OCI-LY7 (cell line): ENCODE measurements around the gene SND1. TPM values are rescaled to one million over a fixed set of nuclear protein-coding genes. Genes with fewer than 3 reads are reported as not detected.

Experiments used
- BruUV-seq: library from RNA; stranded (reverse); fragments of 400-500 nt; replicated peaks from 2 replicates; lab custom pipeline; 2021; lab: Mats Ljungman, UMichigan
- CTCF ChIA-PET: fragments of 300-600 bp; sonication (Branson Sonifier 250); formaldehyde crosslinking; loops from one replicate; lab custom pipeline; 2022; ENCODE audit warnings: antibody characterized with exemption; ENCODE audit not compliant: unreplicated experiment; lab: Charles Lee
- POLR2A ChIA-PET: fragments of 300-600 bp; sonication (Branson Sonifier 250); formaldehyde crosslinking; loops from one replicate; lab custom pipeline; 2022; ENCODE audit warnings: antibody characterized with exemption; lab: Charles Lee
- DNase-seq: peaks from one replicate; pipeline ENCODE4 v3.0.0-alpha.2; 2015; ENCODE audit warnings: low spot score
- H2AFZ ChIP-seq: fragments of 200-600 bp; sonication (generic), shearing (Covaris generic); 2 replicates; pipeline ENCODE4 v1.6.1; 2014; ENCODE audit warnings: mild to moderate bottlenecking, antibody characterized with exemption, low read length, moderate library complexity
- H3K27ac ChIP-seq: fragments of 200-600 bp; sonication (generic); 2 replicates; pipeline ENCODE4 v1.5.1; 2014; ENCODE audit warnings: mixed run types, low read depth, mild to moderate bottlenecking, moderate library complexity, low read length, inconsistent platforms; ENCODE audit not compliant: poor library complexity, severe bottlenecking
- H3K36me3 ChIP-seq: fragments of 200-600 bp; sonication (generic); 2 replicates; pipeline ENCODE4 v1.6.1; 2014; ENCODE audit warnings: mild to moderate bottlenecking, antibody characterized with exemption, low read length, moderate library complexity, mixed read lengths; ENCODE audit not compliant: insufficient read depth
- H3K4me1 ChIP-seq: fragments of 200-600 bp; sonication (generic); 2 replicates; pipeline ENCODE4 v1.5.1; 2014; ENCODE audit warnings: mild to moderate bottlenecking, low read length; ENCODE audit not compliant: insufficient read depth, poor library complexity, severe bottlenecking
- H3K4me2 ChIP-seq: fragments of 200-600 bp; sonication (generic); 2 replicates; pipeline ENCODE4 v1.6.1; 2014; ENCODE audit warnings: mild to moderate bottlenecking, low read length
- H3K4me3 ChIP-seq: fragments of 200-600 bp; sonication (generic); 2 replicates; pipeline ENCODE4 v1.5.1; 2014; ENCODE audit warnings: mild to moderate bottlenecking, low read depth, low read length; ENCODE audit not compliant: poor library complexity, severe bottlenecking
- H3K79me2 ChIP-seq: fragments of 200-600 bp; sonication (generic); 2 replicates; pipeline ENCODE4 v1.6.1; 2016; ENCODE audit warnings: low read depth, mild to moderate bottlenecking, low read length, moderate library complexity, mixed read lengths; ENCODE audit not compliant: insufficient read depth
- H3K9me2 ChIP-seq: fragments of 200-600 bp; sonication (generic); 2 replicates; pipeline ENCODE4 v1.6.1; 2016; ENCODE audit warnings: mild to moderate bottlenecking, low read length, mixed read lengths; ENCODE audit not compliant: insufficient read depth
- H3K9me3 ChIP-seq: fragments of 200-600 bp; sonication (generic); 2 replicates; pipeline ENCODE4 v1.6.1; 2014; ENCODE audit warnings: mild to moderate bottlenecking, mixed run types, low read length, mixed read lengths
- H4K20me1 ChIP-seq: fragments of 200-600 bp; sonication (generic); 2 replicates; pipeline ENCODE4 v1.6.1; 2014; ENCODE audit warnings: mild to moderate bottlenecking, antibody characterized with exemption, low read length, moderate library complexity, mixed read lengths; ENCODE audit not compliant: insufficient read depth
- EZH2phosphoT487 ChIP-seq: fragments of 200-600 bp; sonication (generic); IDR thresholded peaks from 2 replicates; pipeline ENCODE4 v1.6.1; 2018; ENCODE audit warnings: low read depth, borderline replicate concordance, mild to moderate bottlenecking, mixed run types, antibody characterized with exemption, low read length, moderate library complexity, mixed read lengths
- intact Hi-C: fragments of 100-400 bp; cut with micrococcal nuclease; formaldehyde crosslinking; loops from one replicate; pipeline ENCODE4 v1.10.0; 2022; ENCODE audit not compliant: unreplicated experiment
- total RNA-seq, 2 experiments: library from RNA; depleted of rRNA in 1 of 2; stranded (reverse); fragments of >200 nt in 1 of 2; shearing (Covaris generic) in 1 of 2; gene quantifications; 2 replicates each; pipeline ENCODE4 v1.2.3, GENCODE V29; 2014 to 2022
- TF ChIP-seq, protein P1 (sequence below): fragments of 200-600 bp; sonication (generic); conservative IDR thresholded peaks from 2 replicates; pipeline ENCODE4 v1.5.1; 2014; ENCODE audit warnings: mild to moderate bottlenecking, antibody characterized with exemption, low read length, moderate library complexity, mixed read lengths

The SND1 gene
- total RNA-seq, 2 experiments from 2014 or later = 111 to 221 TPM

DNA sequence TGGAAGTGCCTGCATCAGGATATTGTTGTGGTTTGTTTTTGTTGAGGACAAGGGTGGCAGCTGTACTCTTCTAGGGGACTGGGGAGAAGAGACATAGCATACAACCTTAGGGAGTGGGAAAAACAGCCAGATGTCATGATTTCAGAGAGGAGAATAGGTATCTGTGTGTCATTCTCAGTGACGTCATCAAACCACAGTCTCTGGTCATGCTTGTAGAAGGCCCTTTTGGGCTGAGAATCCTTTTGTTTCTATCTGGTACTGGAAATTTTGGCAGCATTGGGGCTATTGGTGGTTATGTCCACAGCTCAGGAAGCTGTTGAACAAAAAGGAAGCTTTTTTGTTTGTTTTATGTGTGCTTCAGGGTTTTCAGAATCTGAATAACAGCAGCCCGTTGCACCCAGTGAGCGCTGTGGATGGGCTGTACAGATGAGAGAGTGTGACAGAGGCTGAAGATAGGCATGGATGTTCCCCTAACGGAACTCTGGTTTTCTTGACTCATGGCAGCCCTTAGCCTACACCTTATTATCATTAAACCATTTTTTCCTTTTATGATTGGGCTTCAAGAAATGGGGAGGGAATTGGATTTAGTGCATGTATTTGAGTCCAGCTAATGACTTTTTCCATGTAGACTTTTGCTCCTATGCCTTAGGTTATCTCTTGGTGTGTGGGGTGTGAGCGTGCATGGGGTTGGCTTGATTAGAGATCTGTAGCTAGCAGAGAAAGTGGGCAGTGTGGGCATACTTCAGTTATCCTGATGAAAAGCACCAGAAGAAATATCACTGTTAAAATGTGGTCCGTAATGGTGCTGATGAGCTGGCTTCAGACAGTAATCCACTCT is 65.7 kb downstream of the SND1 start:
- POLR2A ChIA-PET = interaction anchor here (0.6 to 1.5 kb wide), 2 partner anchors 11 to 74 kb away, joined by 4 to 5 read pairs; no protein-coding TSS in a partner anchor
- peaks cover 9% of the 10 kb centered on the region; the same call in 1 of the 2 replicates for H3K79me2 ChIP-seq
- CTCF ChIA-PET = no interaction called here
- DNase-seq = no peak
- H3K4me1 ChIP-seq = no peaks in the 10 kb centered on the region
- no peak overlapping the region for H3K4me2 ChIP-seq
- TF ChIP-seq EZH2phosphoT487 = no peak
- TF ChIP-seq, protein P1, sequence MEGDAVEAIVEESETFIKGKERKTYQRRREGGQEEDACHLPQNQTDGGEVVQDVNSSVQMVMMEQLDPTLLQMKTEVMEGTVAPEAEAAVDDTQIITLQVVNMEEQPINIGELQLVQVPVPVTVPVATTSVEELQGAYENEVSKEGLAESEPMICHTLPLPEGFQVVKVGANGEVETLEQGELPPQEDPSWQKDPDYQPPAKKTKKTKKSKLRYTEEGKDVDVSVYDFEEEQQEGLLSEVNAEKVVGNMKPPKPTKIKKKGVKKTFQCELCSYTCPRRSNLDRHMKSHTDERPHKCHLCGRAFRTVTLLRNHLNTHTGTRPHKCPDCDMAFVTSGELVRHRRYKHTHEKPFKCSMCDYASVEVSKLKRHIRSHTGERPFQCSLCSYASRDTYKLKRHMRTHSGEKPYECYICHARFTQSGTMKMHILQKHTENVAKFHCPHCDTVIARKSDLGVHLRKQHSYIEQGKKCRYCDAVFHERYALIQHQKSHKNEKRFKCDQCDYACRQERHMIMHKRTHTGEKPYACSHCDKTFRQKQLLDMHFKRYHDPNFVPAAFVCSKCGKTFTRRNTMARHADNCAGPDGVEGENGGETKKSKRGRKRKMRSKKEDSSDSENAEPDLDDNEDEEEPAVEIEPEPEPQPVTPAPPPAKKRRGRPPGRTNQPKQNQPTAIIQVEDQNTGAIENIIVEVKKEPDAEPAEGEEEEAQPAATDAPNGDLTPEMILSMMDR = no peak
- H3K9me3 ChIP-seq = no peaks in the 10 kb centered on the region
- H2AFZ ChIP-seq = no peak overlapping the region
- peaks cover 98% of the 10 kb centered on the region for H3K36me3 ChIP-seq
- H3K27ac ChIP-seq = no peak overlapping the region
- intact Hi-C loops = no loop called here
- H4K20me1 ChIP-seq = no peaks in the 10 kb centered on the region; the same call in none of the 2 replicates
- no peak overlapping the region for H3K4me3 ChIP-seq
- BruUV-seq = no TSS peak
- H3K9me2 ChIP-seq = no peaks in the 10 kb centered on the region

DNA sequence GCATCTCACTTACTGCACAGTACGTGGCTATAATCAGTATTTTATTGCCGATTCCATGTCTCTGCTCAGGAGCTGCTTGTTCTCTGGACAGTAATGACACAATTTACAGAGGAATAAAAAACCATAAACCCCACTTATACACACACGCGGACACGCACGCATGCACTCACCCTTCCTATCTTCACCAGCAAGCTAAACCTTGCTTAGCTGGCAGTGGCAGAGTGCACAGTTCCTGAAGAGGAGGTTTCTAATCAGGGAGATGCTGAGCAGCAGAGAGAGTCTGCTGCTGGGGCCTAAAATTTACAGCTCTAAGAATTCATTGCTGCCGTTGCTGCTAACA is 66.3 kb downstream of the SND1 start:
- Histone ChIP-seq H3K79me2 (peaks cover 9% of the 10 kb centered on the region; the same call in 1 of the 2 replicates), H3K4me2 (no peak overlapping the region), H3K9me2 (no peaks in the 10 kb centered on the region), H3K36me3 (peaks cover 98% of the 10 kb centered on the region), H3K4me1 (no peaks in the 10 kb centered on the region), H3K27ac (no peak overlapping the region), H4K20me1 (no peaks in the 10 kb centered on the region; the same call in none of the 2 replicates), H3K4me3 (no peak overlapping the region), H3K9me3 (no peaks in the 10 kb centered on the region), H2AFZ (no peak overlapping the region)
- no peak for DNase-seq
- CTCF ChIA-PET = no interaction called here
- TF ChIP-seq, protein P1 = no peak
- TF ChIP-seq EZH2phosphoT487 = no peak
- POLR2A ChIA-PET = interaction anchor here (1.5 kb wide), 1 partner anchor 12 kb away, joined by 5 read pairs; no protein-coding TSS in a partner anchor
- no TSS peak for BruUV-seq
- intact Hi-C loops = no loop called here

DNA sequence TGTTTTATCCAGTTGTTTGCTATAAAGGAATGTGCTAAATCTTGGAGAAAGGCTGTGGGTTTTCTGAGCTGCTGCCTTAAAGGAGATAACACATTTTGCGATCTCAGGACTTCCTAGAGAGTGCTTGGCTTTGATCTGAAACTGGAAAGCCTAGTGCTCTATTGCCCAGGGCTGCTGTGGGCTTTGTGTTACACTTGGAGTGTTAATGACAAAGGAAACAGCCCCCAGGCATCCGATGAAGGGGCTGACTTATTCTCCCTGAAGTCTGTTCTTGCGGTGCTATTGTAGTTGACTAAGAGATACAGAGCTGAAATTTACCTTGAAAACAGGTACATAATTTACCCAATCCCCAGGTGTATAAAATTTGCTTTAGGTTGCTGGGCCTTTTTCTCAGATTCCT is 74.5 kb downstream of the SND1 start:
- ChIA-PET CTCF (no interaction called here), POLR2A (interaction anchor here (0.9 kb wide), 1 partner anchor 10 kb away, joined by 3 read pairs; no protein-coding TSS in a partner anchor)
- H3K4me2 ChIP-seq = no peak overlapping the region
- no TSS peak for BruUV-seq
- H3K9me3 ChIP-seq = no peaks in the 10 kb centered on the region
- no peak overlapping the region for H2AFZ ChIP-seq
- 0 out of 2 replicates have a peak, but pooled peaks cover 5% of the 10 kb centered on the region for H4K20me1 ChIP-seq
- no peak overlapping the region for H3K4me3 ChIP-seq
- TF ChIP-seq, protein P1 = no peak
- no peak for TF ChIP-seq EZH2phosphoT487
- intact Hi-C loops = no loop called here
- peaks cover 97% of the 10 kb centered on the region for H3K36me3 ChIP-seq
- DNase-seq = no peak
- no peaks in the 10 kb centered on the region for H3K9me2 ChIP-seq
- H3K4me1 ChIP-seq = no peaks in the 10 kb centered on the region
- H3K27ac ChIP-seq = no peak overlapping the region
- H3K79me2 ChIP-seq = no peaks in the 10 kb centered on the region
